DMS53 (cell line): Measurements from ENCODE around the gene OR10Z1.

Experiments used
- DNase-seq: peaks from one replicate; lab custom pipeline; 2025; lab: John Stamatoyannopoulos, UW

OR10Z1 gene, protein sequence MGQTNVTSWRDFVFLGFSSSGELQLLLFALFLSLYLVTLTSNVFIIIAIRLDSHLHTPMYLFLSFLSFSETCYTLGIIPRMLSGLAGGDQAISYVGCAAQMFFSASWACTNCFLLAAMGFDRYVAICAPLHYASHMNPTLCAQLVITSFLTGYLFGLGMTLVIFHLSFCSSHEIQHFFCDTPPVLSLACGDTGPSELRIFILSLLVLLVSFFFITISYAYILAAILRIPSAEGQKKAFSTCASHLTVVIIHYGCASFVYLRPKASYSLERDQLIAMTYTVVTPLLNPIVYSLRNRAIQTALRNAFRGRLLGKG

GRCh38 chr1:158604968-158605367, at the start of gene OR10Z1:
Gene OR10Z1 (plus strand): TSS chr1:158605268. CDS start chr1:158606439, 1,171 bp downstream.
- DNase-seq = no peak

- no peak for DNase-seq
Observed at GRCh38 chr1:158559696-158560095, 45.4 kb upstream of the OR10Z1 start.

DNA sequence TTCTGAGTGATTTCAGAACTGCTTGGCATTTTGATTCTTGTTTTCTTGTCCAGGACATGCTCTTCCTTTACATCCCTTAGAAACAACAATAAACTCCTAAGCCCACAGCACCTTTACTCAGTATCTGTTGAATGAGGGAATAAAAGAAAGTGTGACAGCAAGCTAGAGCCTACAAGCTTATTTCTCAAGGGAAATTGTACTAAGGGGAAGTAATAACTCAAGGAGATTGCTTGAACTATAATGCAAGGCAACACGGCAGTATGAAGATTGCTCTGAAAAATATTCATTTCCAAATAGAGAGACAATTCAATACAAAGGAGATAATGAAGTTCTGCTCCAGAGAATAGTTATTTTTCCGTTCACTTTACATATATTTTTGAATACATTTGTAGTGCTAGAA, 41.2 kb upstream of the OR10Z1 start:
- no peak for DNase-seq

DNA sequence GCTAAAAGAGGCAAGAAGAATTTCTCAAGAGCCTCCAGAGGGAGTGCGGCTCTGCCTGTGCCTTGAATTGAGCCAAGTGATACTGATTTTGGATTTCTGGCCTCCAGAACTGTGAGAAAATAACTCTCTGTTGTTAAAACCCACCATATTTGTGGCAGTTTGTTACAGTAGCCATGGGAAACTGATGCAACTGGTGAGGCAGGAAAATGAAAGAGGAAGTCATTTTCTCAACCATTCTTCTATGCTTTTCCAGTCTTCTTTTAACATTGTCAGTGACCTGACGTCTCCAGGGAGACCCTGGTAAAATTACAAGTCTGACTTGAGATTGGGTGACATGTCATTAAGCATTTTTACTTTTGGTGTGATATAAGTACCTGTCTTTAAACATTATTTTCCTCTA, 40.5 kb upstream of the OR10Z1 start:
- no peak for DNase-seq

DNA sequence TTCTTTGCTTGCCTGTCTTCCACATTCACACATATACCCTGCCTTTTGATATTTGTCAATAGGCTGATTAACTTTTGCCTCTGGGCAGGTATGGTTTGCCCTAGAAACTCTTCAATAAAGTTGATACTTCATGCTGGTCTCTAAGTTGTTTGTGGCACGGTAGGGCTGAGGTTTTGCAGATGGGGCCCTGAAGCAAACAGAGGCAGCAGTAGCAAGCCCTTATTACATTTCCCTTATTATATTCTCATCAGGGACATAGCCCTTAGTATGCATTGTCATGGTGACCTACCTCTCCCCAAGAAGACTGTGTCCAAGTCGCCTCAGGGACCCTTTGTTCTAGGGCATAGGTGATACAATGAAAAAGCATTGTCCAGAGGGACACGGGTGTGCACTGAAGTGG, 34.6 kb upstream of the OR10Z1 start, which contains the start of gene OR6P1:
Gene OR6P1 (minus strand): TSS at position 101 of the 400 bp plus-strand sequence. CDS start 6,976 bp downstream, outside the sequence.
- no peak for DNase-seq

DNA sequence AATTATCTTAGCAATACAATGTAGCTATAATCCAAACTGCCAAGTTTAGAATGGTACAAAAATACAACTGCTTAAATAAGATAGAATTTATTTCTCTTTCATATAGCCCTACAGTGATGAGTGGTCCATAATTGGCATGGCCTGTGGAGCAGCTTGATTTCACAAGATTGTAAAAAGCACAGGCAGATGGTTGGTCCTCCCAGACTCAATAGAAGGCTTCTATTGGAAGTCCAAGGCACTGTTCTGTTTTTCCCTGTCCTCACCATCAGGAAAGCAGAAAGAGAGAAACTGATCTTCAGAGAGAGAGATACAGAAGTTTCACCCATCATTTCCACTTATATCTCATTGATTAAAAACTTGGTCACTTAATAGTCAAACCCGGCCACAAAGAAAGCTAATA, 32.8 kb upstream of the OR10Z1 start:
- no peak for DNase-seq

GRCh38 chr1:158577561-158577960, 27.5 kb upstream of the OR10Z1 start:
- DNase-seq = no peak

- no peak for DNase-seq
Observed at GRCh38 chr1:158579733-158580132, 25.3 kb upstream of the OR10Z1 start, which contains the start of gene OR10X1. Gene OR10X1 (minus strand): TSS chr1:158579899. CDS start chr1:158579899, 0 bp downstream.

GRCh38 chr1:158583962-158584361, 21.1 kb upstream of the OR10Z1 start:
- DNase-seq = no peak

DNA sequence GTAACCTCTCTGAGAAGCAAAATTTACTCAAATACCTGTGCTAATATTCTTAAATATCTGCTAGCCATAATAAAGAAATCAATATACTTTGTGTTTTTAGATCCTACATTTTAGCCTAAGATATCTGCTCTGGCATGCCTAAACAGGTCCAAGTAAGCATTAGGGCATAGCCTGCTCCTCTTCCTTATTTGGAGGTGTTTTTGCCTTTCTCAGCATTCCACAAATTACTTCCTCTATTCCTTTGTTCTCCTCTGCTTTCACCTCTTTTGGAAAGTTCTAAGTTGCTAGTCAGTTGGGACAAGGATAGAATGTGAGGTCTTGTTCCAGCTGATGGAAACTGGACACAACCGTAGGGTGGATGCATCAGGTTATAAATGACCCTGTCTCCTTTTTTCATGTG, 18.1 kb upstream of the OR10Z1 start:
- no peak for DNase-seq

- no peak for DNase-seq
Observed at GRCh38 chr1:158600735-158601134, 4.3 kb upstream of the OR10Z1 start.

- DNase-seq = no peak
Observed at GRCh38 chr1:158607296-158607695, 2.2 kb downstream of the OR10Z1 start.

GRCh38 chr1:158611916-158612315, 6.8 kb downstream of the OR10Z1 start:
- no peak for DNase-seq

GRCh38 chr1:158613764-158614163, 8.7 kb downstream of the OR10Z1 start:
- DNase-seq = no peak

GRCh38 chr1:158638146-158638545, 33.1 kb downstream of the OR10Z1 start:
- no peak for DNase-seq

GRCh38 chr1:158638904-158639303, 33.8 kb downstream of the OR10Z1 start:
- DNase-seq = no peak

GRCh38 chr1:158644449-158644848, 39.4 kb downstream of the OR10Z1 start:
- no peak for DNase-seq

DNA sequence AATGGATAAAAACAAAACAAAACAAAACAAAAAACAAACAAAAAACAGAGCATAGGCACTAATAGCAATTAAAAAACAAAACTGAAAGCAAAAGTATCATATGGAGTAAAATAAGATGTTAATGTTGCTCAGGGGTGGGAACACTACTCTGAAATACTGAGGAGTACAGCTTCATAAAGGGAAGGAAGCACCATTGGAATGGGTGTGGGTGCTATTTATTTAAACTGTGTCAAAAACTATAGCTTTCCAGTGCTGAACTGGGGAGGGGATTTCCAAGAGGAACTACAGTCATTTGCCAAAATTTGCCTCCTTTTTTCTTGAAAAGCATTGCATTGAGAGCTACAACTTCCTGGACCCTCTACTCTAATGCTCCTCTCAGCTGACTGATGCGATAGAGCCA, 41.4 kb downstream of the OR10Z1 start:
- no peak for DNase-seq

- DNase-seq = peak; percentile 4
Observed at GRCh38 chr1:158649052-158649451, 44.0 kb downstream of the OR10Z1 start.

GRCh38 chr1:158652721-158653334, 47.8 kb downstream of the OR10Z1 start:
- no peak for DNase-seq

DNA sequence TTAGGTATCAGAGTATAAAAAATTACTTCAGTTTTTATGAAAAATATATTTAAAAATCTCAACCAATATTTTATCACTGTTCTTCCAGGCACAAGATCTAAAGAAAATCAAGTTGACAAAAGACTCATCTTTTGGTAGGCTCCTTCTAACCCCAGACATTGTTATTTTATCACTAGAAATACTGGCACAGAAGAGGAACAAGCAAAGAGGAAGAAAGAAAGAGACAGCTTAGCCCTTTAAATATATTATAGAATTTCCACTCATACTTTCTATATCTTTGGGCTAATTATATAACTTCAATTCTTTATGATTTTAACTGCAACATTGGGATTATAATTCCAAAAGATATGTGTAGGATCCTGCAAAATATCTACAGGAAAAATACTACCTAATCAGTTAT, 49.0 kb downstream of the OR10Z1 start:
- DNase-seq = no peak

- peak; percentile 92 for DNase-seq
Observed at GRCh38 chr1:158654571-158654970, 49.5 kb downstream of the OR10Z1 start.
